ENCODE results near the gene ZNF277.

GRCh38 chr7:112224186-112224585 lies 17.7 kb downstream of the ZNF277 start:
- TF ChIP-seq CTCF (conservative IDR thresholded peaks at IDR 0.05) (no peak), EZH2 (IDR thresholded peaks at IDR 0.05; ENCODE audit: low read depth) (no peak)
